Endometrial microvascular endothelial cells (primary cell): Measurements from ENCODE around the gene CNTRL. TPM values are rescaled to one million over a fixed set of nuclear protein-coding genes. Genes with fewer than 3 reads are reported as not detected.

Experiments
- in situ Hi-C: cut with HindIII; loops from 2 replicates; pipeline ENCODE4 v1.10.0; 2017; ENCODE audit warnings: low sequenced_read_pairs, low pct_unique_long_range_greater_than_20kb; ENCODE audit errors: inconsistent ontology term
- total RNA-seq: library from RNA; depleted of rRNA; stranded (reverse); fragments of >200 nt; gene quantifications from one replicate; pipeline ENCODE4 v1.2.3, GENCODE V29; 2015; ENCODE audit errors: inconsistent ontology term

The CNTRL gene
- total RNA-seq, 1 donor from 2014 or later = 3.4 TPM

- in situ Hi-C loops = no loop called here
These were observed 117.8 kb downstream of the CNTRL start for GRCh38 chr9:121192518-121192917.

- in situ Hi-C loops = no loop called here
These were observed 118.3 kb downstream of the CNTRL start for GRCh38 chr9:121192959-121193640.

DNA sequence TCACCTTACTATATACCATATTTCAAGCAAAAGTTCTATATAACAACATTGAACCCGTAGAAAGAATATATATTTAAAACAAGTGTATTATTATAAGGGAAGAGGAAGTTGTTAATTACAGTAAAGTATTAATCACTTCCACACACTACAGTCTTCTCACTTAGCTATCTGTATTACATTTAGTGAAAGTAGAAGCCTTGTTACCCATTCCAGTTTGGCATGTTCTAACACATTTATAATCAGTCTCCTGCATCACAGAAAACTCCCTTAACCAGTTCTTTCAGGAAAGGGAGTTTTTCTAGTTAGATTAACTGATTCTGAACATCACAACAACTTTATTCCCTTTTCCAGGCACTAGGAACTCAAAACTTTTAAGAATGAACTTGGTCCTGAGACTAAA, 120.0 kb downstream of the CNTRL start:
- in situ Hi-C loops = no loop called here

GRCh38 chr9:121196389-121196788, 121.6 kb downstream of the CNTRL start:
- in situ Hi-C loops = no loop called here

DNA sequence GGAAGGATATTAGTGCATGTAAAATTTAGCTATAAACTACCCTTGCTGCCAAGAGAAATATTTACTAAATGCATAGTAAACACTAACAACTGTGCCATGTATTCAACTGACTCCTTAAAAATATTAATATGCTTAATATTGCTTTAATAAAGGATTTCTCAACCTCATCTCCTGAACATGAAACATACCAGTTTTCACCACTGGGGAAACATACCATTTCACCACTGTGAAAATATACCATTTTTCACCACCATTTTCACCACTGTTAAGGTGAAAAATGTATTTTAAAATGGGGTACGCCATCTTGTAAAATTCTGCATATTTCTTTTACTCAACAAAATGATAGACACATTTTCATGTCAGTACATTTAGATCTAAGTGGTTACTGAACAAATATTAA, 122.4 kb downstream of the CNTRL start:
- in situ Hi-C loops = no loop called here

GRCh38 chr9:121198512-121199042, 123.8 kb downstream of the CNTRL start:
- in situ Hi-C loops = no loop called here

GRCh38 chr9:121199921-121200320, 125.2 kb downstream of the CNTRL start:
- in situ Hi-C loops = no loop called here

DNA sequence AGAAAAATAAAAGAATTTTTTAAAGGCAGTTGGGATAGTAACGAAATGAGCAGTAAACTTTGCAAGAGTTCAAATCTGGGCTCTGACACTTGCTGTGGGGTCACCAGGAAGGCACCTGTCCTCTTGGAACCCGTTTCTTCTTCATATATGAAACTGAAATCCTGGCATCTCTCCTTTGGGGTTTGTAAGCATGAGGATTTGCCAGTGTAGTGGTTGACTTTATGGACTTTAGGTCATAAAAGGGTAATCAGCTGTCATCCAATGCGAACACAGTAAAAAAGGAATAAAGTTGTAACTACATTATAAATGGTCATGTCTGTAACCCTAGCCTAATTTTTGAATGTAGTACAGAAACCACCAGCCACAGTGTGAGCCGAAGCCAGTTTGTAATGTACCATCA, 125.6 kb downstream of the CNTRL start:
- in situ Hi-C loops = no loop called here

GRCh38 chr9:121201045-121201737, 126.4 kb downstream of the CNTRL start:
- in situ Hi-C loops = no loop called here

DNA sequence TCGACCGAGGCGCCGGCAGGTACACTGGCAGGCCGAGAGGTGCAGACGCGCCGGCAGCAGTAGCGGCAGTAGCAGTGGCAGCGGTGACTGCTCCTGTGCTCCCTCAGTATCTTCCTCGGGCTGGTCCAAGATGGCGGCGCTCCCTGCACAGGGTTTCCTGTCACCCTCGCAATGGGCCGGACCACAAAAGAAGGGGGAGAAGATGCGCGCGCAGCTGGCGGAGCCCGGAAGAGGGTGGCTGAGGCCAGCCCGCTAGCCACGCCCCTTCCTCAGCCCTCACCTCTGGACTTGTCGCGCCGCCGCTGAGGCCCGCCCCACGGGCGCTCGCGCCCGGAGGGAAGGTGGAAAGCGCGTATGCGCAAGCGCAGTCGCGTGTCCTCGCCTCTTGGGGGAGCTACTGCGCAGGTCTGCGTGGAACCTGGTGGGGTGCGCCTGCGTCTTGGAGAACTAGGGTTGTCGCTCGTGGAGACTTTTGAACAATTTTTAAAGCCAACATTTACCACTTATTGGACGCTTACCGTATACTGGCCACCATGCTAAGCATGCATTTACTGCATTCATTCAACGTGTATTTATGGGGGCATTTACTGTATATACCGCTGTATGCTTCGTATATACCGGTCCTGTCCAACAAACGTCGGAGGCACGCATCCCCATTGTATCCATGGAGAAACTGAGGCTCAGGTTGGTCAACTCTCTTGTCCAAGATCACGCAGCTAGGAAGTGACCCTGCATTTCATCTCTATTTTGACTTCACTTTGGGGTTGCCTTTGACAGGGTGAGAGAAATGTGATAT, 127.2 kb downstream of the CNTRL start, which contains the start of gene RAB14:
TSS of gene RAB14 (minus strand) at position 132 of the 796 bp plus-strand sequence. CDS start 8,457 bp downstream, outside the sequence.
- in situ Hi-C loops = no loop called here

GRCh38 chr9:121204121-121204520, 129.4 kb downstream of the CNTRL start:
- in situ Hi-C loops = no loop called here

DNA sequence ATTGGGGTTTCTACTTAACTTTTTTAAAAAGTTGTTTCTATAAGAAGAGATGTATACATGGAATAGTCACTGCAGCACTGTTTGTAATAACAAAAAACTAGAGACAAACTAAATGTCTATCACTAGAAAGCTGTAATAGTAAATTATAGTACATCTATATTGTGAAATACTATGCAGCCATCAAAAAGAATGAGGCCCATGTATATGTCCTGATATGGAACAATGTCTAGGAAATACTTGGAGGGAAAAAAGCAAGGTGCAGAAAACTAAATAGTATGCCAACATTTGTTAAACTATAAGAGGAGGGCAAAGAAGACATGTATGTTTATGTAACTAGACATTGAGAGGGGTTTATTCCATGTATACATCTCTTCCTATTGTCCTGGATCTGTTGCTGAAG, 129.9 kb downstream of the CNTRL start:
- in situ Hi-C loops = no loop called here

DNA sequence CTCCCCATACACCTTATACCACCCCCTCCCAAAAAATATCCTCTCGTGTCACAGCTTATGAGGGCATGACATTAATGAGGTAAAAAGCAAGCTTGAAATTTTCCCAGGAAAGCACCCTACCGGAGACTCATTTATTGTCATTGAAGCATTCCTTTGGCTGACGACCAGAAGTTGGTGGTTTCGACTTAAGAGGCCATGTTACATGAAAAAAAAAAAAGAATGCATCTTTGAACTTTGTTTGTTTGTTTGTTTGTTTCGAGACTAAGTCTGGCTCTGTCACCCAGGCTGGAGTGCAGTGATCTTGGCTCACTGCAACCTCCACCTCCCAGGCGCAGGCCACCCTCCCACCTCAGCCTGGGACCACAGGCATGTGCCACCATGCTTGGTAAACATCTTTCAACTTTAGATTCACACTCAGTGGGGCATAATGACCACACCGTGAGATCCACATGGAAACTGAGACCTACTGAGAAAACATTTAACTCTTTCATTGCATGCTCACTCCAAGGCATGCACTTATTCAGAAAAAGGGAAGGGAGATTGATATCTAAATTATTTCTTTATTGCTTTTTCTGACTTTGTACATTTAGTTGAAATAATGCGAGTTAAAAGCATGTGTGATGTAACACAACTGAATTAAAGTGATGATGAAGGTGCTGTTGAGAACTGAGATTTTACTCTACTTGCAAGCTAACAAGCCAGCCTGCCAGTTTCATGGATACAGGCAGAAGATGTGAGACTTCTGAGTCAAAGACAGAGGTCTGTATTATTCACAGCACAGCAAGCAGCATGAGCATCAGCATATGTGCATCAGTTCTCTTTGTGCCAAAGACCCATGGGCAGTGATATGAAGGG, 132.0 kb downstream of the CNTRL start:
- in situ Hi-C loops = no loop called here

- in situ Hi-C loops = no loop called here
These were observed 132.7 kb downstream of the CNTRL start for GRCh38 chr9:121207371-121207940.

GRCh38 chr9:121210536-121210935, 135.8 kb downstream of the CNTRL start:
- in situ Hi-C loops = no loop called here

GRCh38 chr9:121213136-121213806, 138.5 kb downstream of the CNTRL start:
- in situ Hi-C loops = no loop called here

GRCh38 chr9:121214005-121214404, 139.2 kb downstream of the CNTRL start:
- in situ Hi-C loops = no loop called here

DNA sequence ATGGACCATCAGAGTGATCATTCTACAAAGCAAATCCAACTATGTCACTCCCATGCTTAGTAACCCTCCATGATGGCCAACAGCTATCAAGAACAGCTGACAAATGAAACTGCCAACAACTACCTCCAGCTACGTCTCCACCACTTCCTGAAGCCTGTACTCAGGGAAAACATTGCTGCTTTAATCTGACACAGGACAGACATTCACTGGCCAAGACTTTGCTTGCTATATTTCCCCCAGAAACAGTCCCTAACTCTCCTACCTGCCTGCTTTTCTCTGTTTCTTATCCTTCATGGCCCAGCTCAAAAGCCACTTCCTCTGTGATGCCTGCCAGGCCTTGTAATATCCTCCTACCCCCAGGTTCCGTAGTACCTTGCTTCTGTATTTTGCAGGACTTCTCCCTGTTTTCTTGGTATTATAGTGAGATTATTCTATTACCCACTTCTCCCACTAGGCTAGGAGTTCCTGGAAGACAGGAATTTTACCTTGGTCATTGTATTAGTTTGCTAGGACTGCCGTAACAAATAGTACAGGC, 141.6 kb downstream of the CNTRL start:
- in situ Hi-C loops = no loop called here
